IPS-20b (cell line): Measurements from ENCODE around the gene SPAST.
A peak's percentile ranks its signal among the peaks of the same experiment; 100 is the strongest.

Experiments
- H3K27ac ChIP-seq: one replicate; pipeline ENCODE4 v1.5.1; 2013; ENCODE audit warnings: low read length
- H3K27me3 ChIP-seq: 2 replicates; pipeline ENCODE4 v1.6.1; 2013; ENCODE audit warnings: mild to moderate bottlenecking, low read length, inconsistent platforms; ENCODE audit not compliant: insufficient read depth
- H3K36me3 ChIP-seq: 2 replicates; pipeline ENCODE4 v1.6.1; 2013; ENCODE audit warnings: low read depth, mild to moderate bottlenecking, inconsistent platforms, low read length, moderate library complexity; ENCODE audit not compliant: insufficient read depth
- H3K4me1 ChIP-seq: 2 replicates; pipeline ENCODE4 v1.6.1; 2013; ENCODE audit warnings: mild to moderate bottlenecking, control low read depth, inconsistent platforms, low read length, moderate library complexity; ENCODE audit not compliant: insufficient read depth
- H3K4me3 ChIP-seq: 2 replicates; pipeline ENCODE4 v1.5.1; 2013; ENCODE audit warnings: mild to moderate bottlenecking, low read length, inconsistent platforms
- H3K9ac ChIP-seq: 2 replicates; pipeline ENCODE4 v1.6.1; 2013; ENCODE audit warnings: low read depth, mild to moderate bottlenecking, inconsistent platforms, low read length, moderate library complexity
- H3K9me3 ChIP-seq: 2 replicates; pipeline ENCODE4 v1.6.1; 2013; ENCODE audit warnings: mild to moderate bottlenecking, low read depth, low read length, inconsistent platforms; ENCODE audit not compliant: insufficient read depth

The SPAST gene

DNA sequence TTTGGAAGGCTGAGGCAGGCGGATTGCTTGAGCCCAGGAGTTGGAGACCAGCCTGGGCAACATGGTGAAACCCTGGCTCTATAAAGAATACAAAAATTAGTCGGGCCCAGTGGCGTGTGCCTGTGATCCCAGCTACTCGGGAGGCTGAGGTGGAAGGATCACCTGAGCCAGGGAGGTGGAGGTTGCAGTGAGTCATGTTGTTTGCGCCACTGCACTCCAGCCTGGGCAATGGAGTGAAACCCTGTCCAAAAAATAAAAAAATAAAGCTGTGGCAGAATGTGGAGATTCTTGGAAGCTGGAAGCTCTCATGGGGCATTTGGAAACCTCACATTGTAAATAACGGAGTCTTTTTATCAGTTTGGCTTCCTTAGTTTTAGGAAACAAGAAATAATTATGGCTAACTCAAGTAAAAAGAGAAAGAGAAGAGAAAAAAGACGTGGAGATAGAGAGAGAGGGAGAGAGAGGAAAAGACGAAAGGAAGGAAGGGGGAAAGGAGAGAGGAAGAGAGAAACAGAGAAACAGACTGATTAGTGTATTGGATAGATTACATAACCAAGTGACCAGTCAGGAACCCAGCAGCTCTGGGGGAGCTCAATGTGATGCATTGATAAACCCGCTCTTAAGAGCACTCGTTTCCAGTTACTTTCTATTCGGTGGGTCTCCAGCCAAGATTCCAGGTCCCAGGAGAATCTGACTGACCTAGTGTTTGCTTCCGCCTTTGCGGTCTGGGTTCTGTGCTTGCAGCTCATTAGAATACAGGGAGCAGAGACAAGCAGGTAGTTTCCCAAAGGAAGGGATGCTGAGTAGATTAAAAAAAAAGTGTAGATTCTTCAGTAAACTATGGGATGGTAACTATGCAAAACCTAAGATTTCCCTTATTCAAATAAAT, 1.1 kb upstream of the SPAST start:
- Histone ChIP-seq H3K27ac (no peak overlapping the region), H3K9me3 (no peaks in the 10 kb centered on the region), H3K9ac (peak overlapping the region; percentile 81; the same call in 1 of the 2 replicates), H3K36me3 (no peaks in the 10 kb centered on the region), H3K4me1 (peaks cover 6% of the 10 kb centered on the region), H3K27me3 (no peaks in the 10 kb centered on the region), H3K4me3 (peak overlapping the region; percentile 96)

GRCh38 chr2:32064021-32064601, 755 bp downstream of the SPAST start:
- Histone ChIP-seq H3K27me3 (no peaks in the 10 kb centered on the region), H3K4me1 (peaks cover 6% of the 10 kb centered on the region), H3K9me3 (no peaks in the 10 kb centered on the region), H3K9ac (peak overlapping the region; percentile 83), H3K36me3 (no peaks in the 10 kb centered on the region), H3K4me3 (peak overlapping the region; percentile 96), H3K27ac (peak overlapping the region; percentile 95)

- peak overlapping the region; percentile 81; the same call in 1 of the 2 replicates for H3K9ac ChIP-seq
- H3K27ac ChIP-seq, result no peak overlapping the region
- no peaks in the 10 kb centered on the region for H3K9me3 ChIP-seq
- no peaks in the 10 kb centered on the region for H3K27me3 ChIP-seq
- peak overlapping the region; percentile 96 for H3K4me3 ChIP-seq
- no peaks in the 10 kb centered on the region for H3K36me3 ChIP-seq
- peaks cover 6% of the 10 kb centered on the region for H3K4me1 ChIP-seq
Measured at GRCh38 chr2:32064713-32065112, 1.4 kb downstream of the SPAST start.

DNA sequence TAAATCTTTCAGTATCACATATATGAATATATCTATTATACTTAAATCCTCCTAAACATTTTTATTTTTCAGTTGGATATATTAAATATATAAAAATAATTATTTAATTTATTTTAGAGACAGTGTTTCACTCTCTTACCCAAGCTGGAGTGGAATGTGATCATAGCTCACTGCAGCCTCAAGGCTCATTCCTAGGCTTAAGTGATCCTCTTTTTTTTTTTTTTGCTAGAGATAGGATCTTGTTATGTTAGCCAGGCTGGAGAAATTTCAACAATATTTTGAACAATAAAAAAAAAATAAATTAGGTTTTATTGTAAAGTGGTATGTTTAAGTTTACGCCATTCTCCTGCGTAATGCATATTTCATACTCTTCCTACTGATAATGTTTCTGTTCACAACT, 4.2 kb downstream of the SPAST start:
- H3K27me3 ChIP-seq, result no peaks in the 10 kb centered on the region
- H3K27ac ChIP-seq, result no peak overlapping the region
- peaks cover 3% of the 10 kb centered on the region; the same call in 1 of the 2 replicates for H3K36me3 ChIP-seq
- H3K9me3 ChIP-seq, result no peaks in the 10 kb centered on the region
- no peak overlapping the region for H3K9ac ChIP-seq
- peaks cover under 1% of the 10 kb centered on the region; the same call in 1 of the 2 replicates for H3K4me1 ChIP-seq
- no peak overlapping the region for H3K4me3 ChIP-seq

DNA sequence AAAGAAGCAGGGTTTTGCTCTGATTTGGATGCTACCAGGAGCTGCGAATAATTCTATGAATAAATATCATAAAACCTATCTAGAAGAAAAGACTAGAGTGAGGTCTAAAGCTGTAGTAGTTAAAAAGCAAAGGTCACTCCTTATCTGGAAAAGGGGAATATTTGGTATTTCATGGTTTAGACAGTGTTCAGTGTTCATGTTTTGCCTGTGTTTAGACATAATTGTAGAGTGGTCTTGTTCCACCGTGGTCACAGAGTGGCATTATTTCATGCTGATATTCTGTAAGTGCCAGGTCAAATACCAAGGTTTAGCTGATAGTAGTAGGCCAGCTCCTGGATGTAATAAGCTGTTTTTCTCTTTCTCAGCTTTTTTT, 10.8 kb downstream of the SPAST start:
- H3K27ac ChIP-seq, result no peak overlapping the region
- peaks cover 3% of the 10 kb centered on the region; the same call in 1 of the 2 replicates for H3K36me3 ChIP-seq
- H3K4me1 ChIP-seq, result no peaks in the 10 kb centered on the region
- no peaks in the 10 kb centered on the region for H3K27me3 ChIP-seq
- H3K9ac ChIP-seq, result no peak overlapping the region
- H3K4me3 ChIP-seq, result no peak overlapping the region
- no peaks in the 10 kb centered on the region for H3K9me3 ChIP-seq

DNA sequence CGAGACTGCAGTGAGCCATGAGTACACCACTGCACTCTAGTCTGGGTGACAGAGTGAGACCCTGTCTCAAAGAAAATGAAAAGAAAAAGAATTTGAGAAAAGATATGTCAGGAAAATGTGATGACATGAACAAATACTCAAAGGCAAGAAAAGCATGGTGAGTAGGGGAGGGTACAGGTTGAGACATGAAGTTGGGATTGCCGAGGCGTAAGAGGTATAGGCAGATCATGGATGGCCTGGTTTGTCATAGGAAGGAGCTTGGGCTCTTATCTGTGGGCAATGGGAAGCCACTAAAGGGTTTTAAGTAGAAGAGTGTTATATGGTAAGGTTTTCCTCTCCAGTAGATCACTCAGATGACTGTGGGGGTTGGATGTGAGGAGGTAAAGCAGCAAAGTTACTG, 32.3 kb downstream of the SPAST start:
- no peaks in the 10 kb centered on the region for H3K4me1 ChIP-seq
- no peak overlapping the region for H3K27ac ChIP-seq
- no peaks in the 10 kb centered on the region for H3K9me3 ChIP-seq
- no peak overlapping the region for H3K9ac ChIP-seq
- H3K36me3 ChIP-seq, result peaks cover 2% of the 10 kb centered on the region; the same call in 1 of the 2 replicates
- H3K4me3 ChIP-seq, result no peak overlapping the region
- no peaks in the 10 kb centered on the region for H3K27me3 ChIP-seq

DNA sequence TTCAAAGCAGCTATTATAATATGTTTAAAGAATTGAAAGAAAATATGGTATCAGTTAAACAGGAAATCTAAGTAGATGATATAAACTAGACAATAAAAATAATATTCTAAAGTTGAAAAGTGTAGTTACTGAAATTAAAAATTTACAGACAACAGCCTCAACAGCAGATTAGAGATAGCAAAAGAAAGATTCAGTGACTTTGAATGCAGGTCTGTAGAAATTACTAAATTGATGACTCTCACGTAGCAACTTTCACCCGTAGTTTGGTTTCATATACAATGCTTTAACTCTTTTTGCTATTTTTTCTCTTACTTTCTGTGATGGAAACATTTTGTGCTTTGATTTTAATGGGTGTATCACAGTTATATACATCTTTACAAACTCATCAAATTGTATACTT, 44.8 kb downstream of the SPAST start:
- Histone ChIP-seq H3K4me3 (no peak overlapping the region), H3K27me3 (no peaks in the 10 kb centered on the region), H3K4me1 (no peaks in the 10 kb centered on the region), H3K9ac (no peak overlapping the region), H3K27ac (no peak overlapping the region), H3K36me3 (peaks cover 18% of the 10 kb centered on the region; the same call in 1 of the 2 replicates), H3K9me3 (peaks cover 14% of the 10 kb centered on the region; the same call in 1 of the 2 replicates)

- H3K27me3 ChIP-seq, result no peaks in the 10 kb centered on the region
- peaks cover 17% of the 10 kb centered on the region; the same call in 1 of the 2 replicates for H3K36me3 ChIP-seq
- H3K4me3 ChIP-seq, result no peak overlapping the region
- H3K4me1 ChIP-seq, result no peaks in the 10 kb centered on the region
- H3K9ac ChIP-seq, result no peak overlapping the region
- no peak overlapping the region for H3K27ac ChIP-seq
- H3K9me3 ChIP-seq, result no peaks in the 10 kb centered on the region
Measured at GRCh38 chr2:32118055-32118454, 54.7 kb downstream of the SPAST start.

GRCh38 chr2:32119161-32119560, 55.8 kb downstream of the SPAST start:
- Histone ChIP-seq H3K27me3 (no peaks in the 10 kb centered on the region), H3K36me3 (peaks cover 26% of the 10 kb centered on the region; the same call in 1 of the 2 replicates), H3K4me3 (no peak overlapping the region), H3K27ac (no peak overlapping the region), H3K9me3 (no peaks in the 10 kb centered on the region), H3K4me1 (no peaks in the 10 kb centered on the region), H3K9ac (no peak overlapping the region)

GRCh38 chr2:32124660-32125059, 61.3 kb downstream of the SPAST start:
- Histone ChIP-seq H3K27me3 (no peaks in the 10 kb centered on the region), H3K36me3 (peaks cover 36% of the 10 kb centered on the region)

DNA sequence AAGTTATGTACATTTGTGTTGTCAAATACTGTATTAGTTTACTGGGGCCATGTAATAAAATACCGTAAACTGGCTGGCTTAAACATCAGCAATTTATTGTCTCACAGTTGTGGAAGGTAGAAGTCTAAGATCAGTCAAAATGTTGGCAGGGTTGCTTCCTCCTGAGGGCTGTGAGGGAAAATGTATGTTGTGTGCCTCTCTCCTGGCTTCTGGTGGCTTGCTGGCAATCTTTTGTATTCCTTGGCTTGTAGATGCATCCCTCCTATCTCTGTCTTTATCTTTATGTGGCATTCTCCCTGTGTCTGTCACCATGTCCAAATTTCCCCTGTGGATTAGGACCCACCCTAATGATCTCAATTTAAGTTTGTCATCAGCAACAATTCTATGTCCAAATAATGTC, 65.3 kb downstream of the SPAST start:
- Histone ChIP-seq H3K4me3 (no peak overlapping the region), H3K27me3 (no peaks in the 10 kb centered on the region), H3K27ac (no peak overlapping the region), H3K9me3 (no peaks in the 10 kb centered on the region), H3K36me3 (peaks cover 41% of the 10 kb centered on the region), H3K9ac (no peak overlapping the region), H3K4me1 (no peaks in the 10 kb centered on the region)

More at GRCh38 chr2:32124660-32125059, 61.3 kb downstream of the SPAST start:
- H3K9me3 ChIP-seq, result no peaks in the 10 kb centered on the region
- H3K27ac ChIP-seq, result no peak overlapping the region
- no peaks in the 10 kb centered on the region for H3K4me1 ChIP-seq
- H3K9ac ChIP-seq, result no peak overlapping the region
- no peak overlapping the region for H3K4me3 ChIP-seq

DNA sequence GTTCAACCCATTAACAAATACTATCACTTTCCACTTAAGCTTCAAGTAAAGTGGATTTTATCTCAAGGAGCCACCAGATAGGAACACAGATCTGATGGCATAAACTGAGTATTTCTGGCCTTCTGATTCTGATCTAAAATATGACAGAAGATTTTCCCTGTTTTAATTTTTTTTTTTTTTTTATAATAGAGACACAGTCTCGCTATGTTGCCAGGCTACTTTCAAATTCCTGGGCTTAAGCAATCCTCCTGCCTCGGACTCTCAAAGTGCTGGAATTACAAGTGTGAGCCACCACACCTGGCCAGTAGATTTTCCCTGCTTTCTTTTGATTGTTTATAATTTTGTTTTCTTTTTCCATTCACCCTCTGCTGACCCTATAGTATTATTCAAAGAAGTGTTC, 65.7 kb downstream of the SPAST start:
- Histone ChIP-seq H3K4me1 (no peaks in the 10 kb centered on the region), H3K27me3 (no peaks in the 10 kb centered on the region), H3K27ac (no peak overlapping the region), H3K36me3 (peaks cover 38% of the 10 kb centered on the region), H3K9me3 (no peaks in the 10 kb centered on the region), H3K9ac (no peak overlapping the region), H3K4me3 (no peak overlapping the region)
